Osteocyte (in vitro differentiated cells): ENCODE results near the gene COL1A2. TPM values are rescaled to one million over a fixed set of nuclear protein-coding genes. Genes with fewer than 3 reads are reported as not detected.

ENCODE experiments used
- DNase-seq: peaks from one replicate; pipeline ENCODE4 v3.0.0; 2021; ENCODE audit warnings: mixed read lengths; ENCODE audit not compliant: unreplicated experiment; ENCODE audit errors: extremely low spot score
- H3K27ac Mint-ChIP-seq: one replicate; pipeline ENCODE4 v1.8.0; 2021; ENCODE audit warnings: mild to moderate bottlenecking, mixed read lengths; ENCODE audit not compliant: unreplicated experiment
- H3K27me3 Mint-ChIP-seq: one replicate; pipeline ENCODE4 v1.8.0; 2021; ENCODE audit warnings: mixed read lengths; ENCODE audit not compliant: unreplicated experiment
- H3K36me3 Mint-ChIP-seq: one replicate; pipeline ENCODE4 v1.8.0; 2021; ENCODE audit warnings: mixed read lengths; ENCODE audit not compliant: unreplicated experiment
- H3K4me1 Mint-ChIP-seq: one replicate; pipeline ENCODE4 v1.8.0; 2021; ENCODE audit warnings: mixed read lengths; ENCODE audit not compliant: unreplicated experiment
- H3K4me3 Mint-ChIP-seq: one replicate; pipeline ENCODE4 v1.8.0; 2021; ENCODE audit warnings: mild to moderate bottlenecking, moderate library complexity, mixed read lengths; ENCODE audit not compliant: unreplicated experiment
- H3K9me3 Mint-ChIP-seq: one replicate; pipeline ENCODE4 v1.8.0; 2021; ENCODE audit warnings: mixed read lengths; ENCODE audit not compliant: unreplicated experiment
- total RNA-seq: library from RNA; stranded (reverse); gene quantifications from 2 replicates; pipeline ENCODE4 v1.2.1, GENCODE V29; 2021
- TF ChIP-seq, protein P1 (sequence below): fragments of 200-600 bp; sonication (generic); IDR thresholded peaks from 2 replicates; pipeline ENCODE4 v1.5.0; 2021; ENCODE audit warnings: antibody characterized with exemption, mild to moderate bottlenecking, moderate library complexity

Gene COL1A2
- total RNA-seq, 1 donor from 2014 or later, result 7,492 TPM

DNA sequence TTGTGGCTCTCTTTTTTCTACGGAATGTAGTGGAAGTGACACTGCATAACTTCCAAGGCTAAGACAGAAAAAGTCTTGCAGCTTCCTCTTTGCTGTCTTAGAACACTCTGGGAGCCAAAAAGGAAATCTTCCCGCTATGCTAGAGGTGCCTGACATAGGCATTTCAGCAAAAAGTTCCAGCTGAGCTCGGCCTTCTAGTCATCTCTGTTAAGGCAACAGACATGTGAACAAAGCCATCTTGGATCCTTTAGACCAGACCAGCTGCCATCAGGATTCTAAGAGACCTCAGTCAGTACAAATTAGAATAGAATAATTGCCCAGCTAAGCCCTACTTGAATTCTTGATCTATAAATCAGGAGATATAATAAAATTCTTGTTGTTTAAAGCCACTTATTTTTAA lies 16.3 kb upstream of the COL1A2 start:
- TF ChIP-seq, protein P1, sequence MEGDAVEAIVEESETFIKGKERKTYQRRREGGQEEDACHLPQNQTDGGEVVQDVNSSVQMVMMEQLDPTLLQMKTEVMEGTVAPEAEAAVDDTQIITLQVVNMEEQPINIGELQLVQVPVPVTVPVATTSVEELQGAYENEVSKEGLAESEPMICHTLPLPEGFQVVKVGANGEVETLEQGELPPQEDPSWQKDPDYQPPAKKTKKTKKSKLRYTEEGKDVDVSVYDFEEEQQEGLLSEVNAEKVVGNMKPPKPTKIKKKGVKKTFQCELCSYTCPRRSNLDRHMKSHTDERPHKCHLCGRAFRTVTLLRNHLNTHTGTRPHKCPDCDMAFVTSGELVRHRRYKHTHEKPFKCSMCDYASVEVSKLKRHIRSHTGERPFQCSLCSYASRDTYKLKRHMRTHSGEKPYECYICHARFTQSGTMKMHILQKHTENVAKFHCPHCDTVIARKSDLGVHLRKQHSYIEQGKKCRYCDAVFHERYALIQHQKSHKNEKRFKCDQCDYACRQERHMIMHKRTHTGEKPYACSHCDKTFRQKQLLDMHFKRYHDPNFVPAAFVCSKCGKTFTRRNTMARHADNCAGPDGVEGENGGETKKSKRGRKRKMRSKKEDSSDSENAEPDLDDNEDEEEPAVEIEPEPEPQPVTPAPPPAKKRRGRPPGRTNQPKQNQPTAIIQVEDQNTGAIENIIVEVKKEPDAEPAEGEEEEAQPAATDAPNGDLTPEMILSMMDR, result no peak
- Mint-ChIP-seq H3K36me3 (peaks cover 4% of the 10 kb centered on the region), H3K27me3 (no peaks in the 10 kb centered on the region), H3K4me3 (no peak overlapping the region), H3K27ac (no peak overlapping the region), H3K4me1 (peaks cover 43% of the 10 kb centered on the region), H3K9me3 (no peaks in the 10 kb centered on the region)
- no peak for DNase-seq

DNA sequence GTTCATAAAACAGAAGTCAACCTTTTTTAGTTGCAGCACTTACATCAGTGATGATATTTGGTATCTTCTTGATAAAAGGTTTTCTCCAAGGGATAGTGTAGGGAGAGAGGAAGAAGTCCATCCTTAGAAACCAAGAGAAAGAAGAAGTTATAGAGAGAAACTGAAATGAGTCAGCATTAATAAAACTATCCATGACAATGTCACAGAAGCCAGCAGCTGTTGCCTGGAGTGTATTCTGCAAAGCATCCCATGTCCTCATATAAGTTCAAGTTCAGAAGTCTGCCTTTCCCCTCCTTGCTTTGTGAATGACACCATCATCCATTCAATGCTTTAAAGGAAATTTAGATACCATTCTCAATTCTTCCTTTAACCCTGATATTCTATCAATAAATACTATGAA lies 14.4 kb upstream of the COL1A2 start:
- Mint-ChIP-seq H3K9me3 (no peaks in the 10 kb centered on the region), H3K4me1 (peaks cover 24% of the 10 kb centered on the region), H3K27me3 (no peaks in the 10 kb centered on the region), H3K27ac (no peak overlapping the region), H3K36me3 (peaks cover 2% of the 10 kb centered on the region), H3K4me3 (no peak overlapping the region)
- TF ChIP-seq, protein P1, result no peak
- DNase-seq, result no peak

DNA sequence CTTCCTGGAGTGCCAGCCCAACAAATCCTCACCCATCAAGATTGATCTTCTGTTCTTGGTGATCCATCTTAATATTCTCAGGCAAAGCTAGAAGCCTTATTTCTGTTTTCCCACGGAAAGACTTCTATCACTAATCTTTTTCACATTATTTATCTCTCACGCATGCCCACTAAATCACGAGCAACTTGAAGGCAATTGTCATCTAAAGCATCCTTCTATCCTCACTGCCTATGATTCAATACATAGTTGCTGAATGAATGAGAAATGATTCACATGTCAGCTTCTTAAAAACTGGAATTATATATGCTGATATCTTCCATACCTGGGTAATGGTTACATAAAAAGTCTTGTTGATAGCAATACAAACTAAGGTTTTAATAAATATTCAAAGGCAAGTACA lies 12.6 kb upstream of the COL1A2 start:
- Mint-ChIP-seq H3K4me3 (no peak overlapping the region), H3K27ac (no peak overlapping the region), H3K27me3 (no peaks in the 10 kb centered on the region), H3K9me3 (no peaks in the 10 kb centered on the region), H3K36me3 (peaks cover 2% of the 10 kb centered on the region), H3K4me1 (peaks cover 7% of the 10 kb centered on the region)
- TF ChIP-seq, protein P1, result no peak
- no peak for DNase-seq

DNA sequence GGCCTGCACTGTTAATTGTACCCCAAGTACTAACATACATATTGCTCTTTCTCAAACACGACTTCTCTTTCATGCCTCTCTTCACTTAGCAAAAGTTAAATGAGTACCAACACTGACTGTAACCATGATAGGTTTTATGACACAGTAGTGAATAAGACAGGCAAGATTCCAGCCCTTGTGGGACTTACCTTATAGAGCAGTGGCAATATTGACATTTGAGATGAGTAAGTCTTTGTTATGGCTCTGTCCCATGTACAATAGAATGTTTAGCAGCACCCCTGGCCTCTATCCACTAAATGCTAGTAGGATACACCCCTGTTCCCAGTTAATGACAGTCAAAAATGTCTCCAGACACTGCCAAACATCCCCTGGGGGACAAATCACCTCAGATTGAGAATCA lies 11.9 kb upstream of the COL1A2 start:
- no peak overlapping the region for H3K4me3 Mint-ChIP-seq
- peaks cover under 1% of the 10 kb centered on the region for H3K4me1 Mint-ChIP-seq
- TF ChIP-seq, protein P1, result no peak
- no peak for DNase-seq
- H3K27ac Mint-ChIP-seq, result no peak overlapping the region
- no peaks in the 10 kb centered on the region for H3K9me3 Mint-ChIP-seq
- no peaks in the 10 kb centered on the region for H3K27me3 Mint-ChIP-seq
- peaks cover 2% of the 10 kb centered on the region for H3K36me3 Mint-ChIP-seq

DNA sequence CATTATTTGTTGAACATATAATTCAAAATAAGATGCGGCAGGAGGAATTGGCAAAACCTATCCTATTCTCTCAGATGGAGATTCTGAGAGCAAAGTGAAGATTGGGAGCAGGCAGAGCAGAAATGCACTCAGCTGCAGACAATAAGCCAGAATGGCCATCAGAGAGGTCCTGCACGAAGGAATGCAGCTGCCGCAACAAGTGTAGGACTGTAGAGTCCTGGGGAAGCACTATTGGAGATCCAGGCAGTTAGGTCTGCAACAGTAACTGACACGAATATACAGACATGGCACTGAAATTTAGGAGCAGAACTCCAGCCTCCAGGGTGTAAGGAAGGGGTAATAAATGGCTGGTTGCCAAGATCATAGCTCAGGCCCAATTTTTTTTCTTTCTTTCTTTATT lies 10.4 kb upstream of the COL1A2 start:
- Mint-ChIP-seq H3K27me3 (no peaks in the 10 kb centered on the region), H3K27ac (no peak overlapping the region), H3K4me3 (no peak overlapping the region), H3K9me3 (no peaks in the 10 kb centered on the region), H3K4me1 (peaks cover 2% of the 10 kb centered on the region), H3K36me3 (peaks cover 2% of the 10 kb centered on the region)
- TF ChIP-seq, protein P1, result no peak
- no peak for DNase-seq
